Renal cortical epithelial cell (primary cell): Measurements from ENCODE around the gene KLK5. TPM values are rescaled to one million over a fixed set of nuclear protein-coding genes. Genes with fewer than 3 reads are reported as not detected.
"Not testable (repeated sequence)": the region's sequence is repeated elsewhere in the genome, so short reads cannot be mapped to it uniquely, and the experiment has no call there.

Source experiments
- DNase-seq: peaks from one replicate; pipeline ENCODE4 v3.0.0-alpha.2; 2011; ENCODE audit warnings: low read depth
- total RNA-seq: library from RNA; depleted of rRNA; stranded (reverse); fragments of >200 nt; gene quantifications from 2 replicates; pipeline ENCODE4 v1.2.3, GENCODE V29; 2014

KLK5 gene
- total RNA-seq, 1 donor from 2014 or later = 1.3 TPM

GRCh38 chr19:50921426-50922316 lies 31.2 kb downstream of the KLK5 start:
- no peak for DNase-seq

GRCh38 chr19:50916069-50916468 lies 36.8 kb downstream of the KLK5 start:
- DNase-seq = no peak

- no peak for DNase-seq
Observed at GRCh38 chr19:50912727-50913716, 39.8 kb downstream of the KLK5 start.

- DNase-seq = no peak
Observed at GRCh38 chr19:50912102-50912599, 40.7 kb downstream of the KLK5 start.

GRCh38 chr19:50911206-50912101 lies 41.4 kb downstream of the KLK5 start, which contains the start of gene KLK4:
Gene KLK4, minus strand, starts transcription at chr19:50911395. Its CDS starts 657 bp downstream, at chr19:50910738.
- no peak for DNase-seq

GRCh38 chr19:50910722-50911121 lies 42.1 kb downstream of the KLK5 start:
- DNase-seq = no peak

- no peak for DNase-seq
Observed at GRCh38 chr19:50909240-50910070, 43.4 kb downstream of the KLK5 start.

- DNase-seq = no peak
Observed at GRCh38 chr19:50908336-50908735, 44.5 kb downstream of the KLK5 start.

- DNase-seq = no peak
Observed at GRCh38 chr19:50906217-50906616, 46.6 kb downstream of the KLK5 start.

- DNase-seq = no peak
Observed at GRCh38 chr19:50902640-50903039, 50.2 kb downstream of the KLK5 start.

GRCh38 chr19:50899569-50899968 lies 53.3 kb downstream of the KLK5 start:
- no peak for DNase-seq

- no peak for DNase-seq
Observed at GRCh38 chr19:50898018-50898417, 54.8 kb downstream of the KLK5 start.

GRCh38 chr19:50897612-50898011 lies 55.2 kb downstream of the KLK5 start:
- no peak for DNase-seq

- no peak for DNase-seq
Observed at GRCh38 chr19:50897191-50897607, 55.6 kb downstream of the KLK5 start.

GRCh38 chr19:50896591-50897190 lies 56.1 kb downstream of the KLK5 start:
- DNase-seq = peak; percentile 74

- not testable (repeated sequence) for DNase-seq
Observed at GRCh38 chr19:50896089-50896590, 56.7 kb downstream of the KLK5 start.

- DNase-seq = no peak
Observed at GRCh38 chr19:50894478-50895356, 58.1 kb downstream of the KLK5 start.
